OCI-M2 (cell line): ENCODE results near the gene SNX8.
"Not testable (repeated sequence)": the region's sequence is repeated elsewhere in the genome, so short reads cannot be mapped to it uniquely, and the experiment has no call there.

Source experiments
- DNase-seq: peaks from one replicate; lab custom pipeline; 2025; ENCODE audit not compliant: unreplicated experiment; lab: John Stamatoyannopoulos, UW

Gene SNX8

GRCh38 chr7:2330493-2330892 lies 16.3 kb upstream of the SNX8 start:
- DNase-seq: no peak

GRCh38 chr7:2326951-2327350 lies 12.7 kb upstream of the SNX8 start:
- DNase-seq: no peak

DNA sequence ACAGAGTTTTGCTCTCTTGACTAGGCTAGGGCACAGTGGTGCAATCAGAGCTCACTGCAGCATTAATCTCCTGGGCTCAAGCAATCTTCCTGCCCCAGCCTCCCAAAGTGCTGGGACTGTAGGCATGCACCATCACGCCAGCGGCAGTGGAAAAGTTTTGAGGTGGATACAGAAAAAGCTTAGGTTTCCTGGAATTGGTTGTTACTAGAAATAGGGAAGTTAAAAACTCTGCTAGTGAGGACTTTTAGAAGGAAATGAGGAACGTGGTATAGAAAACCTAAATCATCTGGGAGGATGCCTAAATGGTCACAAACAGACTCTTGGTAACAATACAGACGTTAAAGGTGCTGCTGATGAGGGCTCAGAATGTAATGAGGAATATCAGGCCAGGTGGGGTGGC lies 10.9 kb upstream of the SNX8 start:
- DNase-seq: no peak

DNA sequence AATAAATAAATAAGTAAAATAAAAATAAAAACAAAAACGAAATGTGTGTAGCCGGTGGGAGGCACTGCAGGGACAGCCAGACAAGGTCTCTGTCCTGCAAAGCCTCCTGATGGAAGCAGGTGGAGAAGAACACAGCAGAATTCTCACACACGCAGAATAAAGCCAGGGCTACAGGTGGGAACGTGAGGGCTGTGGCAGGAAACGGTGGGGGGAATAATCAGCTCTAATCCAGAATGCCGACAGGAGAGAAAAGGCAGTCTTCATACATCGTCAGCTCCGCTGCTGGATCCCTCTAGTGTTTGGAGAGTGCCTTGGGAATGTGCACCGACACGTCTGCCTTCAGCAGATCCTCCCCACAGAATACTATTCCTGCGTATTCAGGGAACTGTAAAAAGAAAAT lies 6.8 kb upstream of the SNX8 start:
- DNase-seq: no peak

DNA sequence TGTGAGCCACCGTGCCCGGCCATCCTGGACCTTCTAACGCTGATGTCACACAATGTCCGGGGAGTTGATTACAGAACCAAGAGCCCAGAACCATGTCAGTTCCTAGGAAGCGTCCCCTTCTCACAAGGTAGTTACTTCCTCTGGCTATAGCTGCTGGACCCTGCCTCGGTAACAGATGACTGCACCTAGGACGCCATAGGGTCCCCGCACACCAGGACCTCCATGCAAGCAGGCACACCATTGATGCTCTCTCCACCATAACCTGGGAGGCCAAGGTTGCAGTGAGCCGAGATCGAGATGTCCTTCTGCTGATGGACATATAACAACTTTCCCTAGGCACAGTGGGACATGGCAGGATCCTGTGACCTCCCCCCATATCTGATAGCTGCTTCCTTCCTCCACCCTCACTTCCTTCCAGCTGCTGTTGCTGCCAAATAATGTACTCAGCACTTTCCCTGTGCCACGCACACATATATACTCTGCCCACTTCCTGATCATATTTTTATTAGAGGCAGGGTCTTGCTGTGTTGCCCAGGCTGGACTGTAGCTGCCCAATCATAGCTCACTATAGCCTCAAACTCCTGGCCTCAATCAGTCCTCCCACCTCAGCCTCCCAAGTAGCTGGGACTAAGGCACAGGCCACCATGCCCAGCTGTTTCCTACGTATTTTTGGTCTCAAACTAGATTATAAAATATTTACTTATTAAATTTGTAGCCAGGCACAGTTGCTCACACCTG lies 3.5 kb upstream of the SNX8 start:
- DNase-seq: no peak

- DNase-seq: no peak
Measured at GRCh38 chr7:2316578-2316977, 2.3 kb upstream of the SNX8 start.

- no peak for DNase-seq
Measured at GRCh38 chr7:2315787-2316186, 1.5 kb upstream of the SNX8 start.

DNA sequence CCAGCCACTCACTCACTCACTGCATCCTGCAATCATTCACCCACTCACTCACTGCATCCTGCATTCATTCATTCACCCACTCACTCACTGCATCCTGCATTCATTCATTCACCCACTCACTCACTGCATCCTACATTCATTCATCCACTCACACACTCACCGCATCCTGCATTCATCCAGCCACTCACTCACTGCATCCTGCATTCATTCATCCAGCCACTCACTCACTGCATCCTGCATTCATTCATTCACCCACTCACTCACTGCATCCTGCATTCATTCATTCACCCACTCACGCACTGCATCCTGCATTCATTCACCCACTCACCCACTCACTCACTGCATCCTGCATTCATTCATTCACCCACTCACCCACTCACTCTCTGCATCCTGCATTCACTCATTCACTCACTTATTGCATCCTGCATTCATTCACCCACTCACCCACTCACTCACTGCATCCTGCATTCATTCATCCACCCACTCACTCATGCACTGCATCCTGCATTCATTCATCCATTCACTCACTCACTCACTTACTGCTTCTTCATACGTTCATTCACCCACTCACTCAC lies 802 bp upstream of the SNX8 start:
- DNase-seq: not testable (repeated sequence)

- no peak for DNase-seq
Measured at GRCh38 chr7:2313450-2314208, 612 bp downstream of the SNX8 start.

- no peak for DNase-seq
Measured at GRCh38 chr7:2312267-2312929, 1.8 kb downstream of the SNX8 start.

DNA sequence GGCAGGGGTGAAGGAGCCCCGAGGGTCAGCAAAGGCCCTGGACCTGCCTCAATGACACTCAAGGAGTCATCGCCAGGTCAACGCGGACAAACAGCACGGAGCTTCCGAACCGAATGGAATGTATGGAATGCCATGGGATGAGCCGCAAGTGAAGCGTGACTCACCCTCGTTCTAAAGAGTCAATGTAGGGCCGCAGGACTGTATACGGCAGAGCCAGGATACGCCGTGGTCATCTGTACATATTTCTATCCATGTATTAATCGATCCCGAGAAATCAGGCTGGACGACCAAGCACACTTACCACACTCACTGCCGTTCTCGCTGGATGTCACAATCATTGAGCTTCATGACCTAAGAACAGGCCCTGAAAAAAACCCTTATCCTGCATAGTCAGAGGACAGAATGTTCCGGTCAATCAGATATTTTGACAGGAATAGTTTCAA lies 4.3 kb downstream of the SNX8 start:
- DNase-seq: no peak

DNA sequence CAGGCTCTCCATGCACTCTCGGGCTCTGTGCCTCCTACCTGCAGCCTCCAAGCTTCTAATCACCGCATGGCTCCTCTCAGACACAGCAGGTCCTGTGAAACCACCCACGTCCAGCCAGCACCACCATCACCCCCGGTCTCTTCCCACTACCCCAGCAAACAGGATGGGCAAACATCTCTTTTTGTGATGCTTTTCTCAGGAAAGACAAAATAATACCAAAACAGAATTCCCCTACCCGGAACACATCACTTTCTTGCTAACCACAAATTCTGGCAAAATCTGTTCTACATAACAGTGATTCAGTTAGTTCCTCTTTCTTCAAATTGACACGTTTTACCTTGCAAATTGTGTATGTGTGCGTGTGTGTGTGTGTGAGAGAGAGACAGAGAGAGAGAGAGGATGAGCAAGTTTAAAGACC lies 6.5 kb downstream of the SNX8 start:
- DNase-seq: no peak

GRCh38 chr7:2306688-2307087 lies 7.6 kb downstream of the SNX8 start:
- DNase-seq: no peak

GRCh38 chr7:2305258-2305657 lies 9.0 kb downstream of the SNX8 start:
- DNase-seq: not testable (repeated sequence)

DNA sequence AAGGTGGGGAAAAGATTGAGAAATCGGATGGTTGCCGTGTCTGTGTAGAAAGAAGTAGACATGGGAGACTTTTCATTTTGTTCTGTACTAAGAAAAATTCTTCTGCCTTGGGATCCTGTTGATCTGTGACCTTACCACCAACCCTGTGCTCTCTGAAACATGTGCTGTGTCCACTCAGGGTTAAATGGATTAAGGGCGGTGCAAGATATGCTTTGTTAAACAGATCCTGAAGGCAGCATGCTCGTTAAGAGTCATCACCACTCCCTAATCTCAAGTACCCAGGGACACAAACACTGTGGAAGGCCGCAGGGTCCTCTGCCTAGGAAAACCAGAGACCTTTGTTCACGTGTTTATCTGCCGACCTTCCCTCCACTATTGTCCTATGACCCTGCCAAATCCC lies 10.7 kb downstream of the SNX8 start:
- not testable (repeated sequence) for DNase-seq

- not testable (repeated sequence) for DNase-seq
Measured at GRCh38 chr7:2302743-2303397, 11.4 kb downstream of the SNX8 start.

DNA sequence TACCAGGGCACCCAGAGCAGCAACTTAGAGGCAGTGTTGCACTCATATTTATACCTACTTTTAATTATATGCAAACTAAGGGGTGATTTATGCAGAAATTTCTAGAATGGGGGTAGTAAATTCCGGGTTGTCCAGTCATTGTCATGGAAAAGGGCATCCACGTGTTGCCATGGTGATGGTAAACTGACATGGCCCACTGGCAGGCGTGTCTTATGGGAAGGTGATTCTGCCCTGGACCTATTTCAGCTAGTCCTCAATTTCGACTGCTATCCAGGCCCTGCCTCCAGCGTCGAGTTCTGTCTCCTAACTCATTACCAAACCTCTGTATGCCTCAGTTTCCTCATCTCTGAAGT lies 12.8 kb downstream of the SNX8 start:
- DNase-seq: no peak

GRCh38 chr7:2299870-2300512 lies 14.2 kb downstream of the SNX8 start:
- no peak for DNase-seq

GRCh38 chr7:2299131-2299829 lies 15.0 kb downstream of the SNX8 start:
- no peak for DNase-seq

DNA sequence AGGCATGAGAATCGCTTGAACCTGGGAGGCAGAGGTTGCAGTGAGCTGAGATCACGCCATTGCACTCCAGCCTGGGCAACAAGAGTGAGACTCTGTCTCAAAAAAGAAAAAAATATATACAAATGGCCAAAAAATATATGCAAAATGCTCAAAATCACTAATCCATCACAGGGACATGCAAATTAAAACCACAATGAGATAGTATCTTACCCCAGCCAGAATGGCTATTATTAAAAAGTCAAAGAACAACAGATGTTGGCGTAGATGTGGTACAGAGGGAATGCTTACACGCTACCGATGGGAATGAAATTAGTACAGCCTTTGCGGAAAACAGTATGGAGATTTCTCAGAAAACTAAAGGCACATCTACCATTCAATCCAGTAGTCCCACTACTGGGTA lies 17.4 kb downstream of the SNX8 start:
- no peak for DNase-seq
